Subcutaneous abdominal adipose tissue (tissue), 5 donors: ENCODE measurements around the gene MEPCE.
"Not testable (repeated sequence)": the region's sequence is repeated elsewhere in the genome, so short reads cannot be mapped to it uniquely, and the experiment has no call there.

ENCODE experiments used
- H3K27ac ChIP-seq: one replicate; pipeline ENCODE4 v1.7.0; 2013; ENCODE audit warnings: low read depth, mild to moderate bottlenecking, inconsistent platforms, low read length, moderate library complexity
- H3K27me3 ChIP-seq, 5 donors: one replicate each; pipeline ENCODE4 v1.7.0; 2013; ENCODE audit warnings: low read length in 5 of 5, inconsistent platforms in 1 of 5; ENCODE audit not compliant: control insufficient read depth in 5 of 5, insufficient read depth in 4 of 5
- H3K36me3 ChIP-seq, 5 donors: one replicate each; pipeline ENCODE4 v1.7.0; 2013; ENCODE audit warnings: low read length in 5 of 5; ENCODE audit not compliant: control insufficient read depth in 5 of 5, insufficient read depth in 5 of 5
- H3K4me1 ChIP-seq, 5 donors: one replicate each; pipeline ENCODE4 v1.7.0; 2013; ENCODE audit warnings: low read length in 5 of 5, mild to moderate bottlenecking in 3 of 5, moderate library complexity in 1 of 5; ENCODE audit not compliant: control insufficient read depth in 5 of 5, insufficient read depth in 5 of 5
- H3K4me3 ChIP-seq, 5 donors: one replicate each; pipeline ENCODE4 v1.7.0; 2013; ENCODE audit warnings: low read length in 5 of 5, low read depth in 1 of 5
- H3K9ac ChIP-seq, 5 donors: one replicate each; pipeline ENCODE4 v1.7.0; 2013; ENCODE audit warnings: low read length in 5 of 5, mild to moderate bottlenecking in 4 of 5, moderate library complexity in 3 of 5
- H3K9me3 ChIP-seq, 5 donors: one replicate each; pipeline ENCODE4 v1.7.0; 2013; ENCODE audit warnings: low read length in 5 of 5; ENCODE audit not compliant: control insufficient read depth in 5 of 5
- donor health status: healthy.
- donor health status: healthy.
- donor health status: healthy.
- donor health status: healthy.
- donor health status: healthy.

MEPCE gene, protein sequence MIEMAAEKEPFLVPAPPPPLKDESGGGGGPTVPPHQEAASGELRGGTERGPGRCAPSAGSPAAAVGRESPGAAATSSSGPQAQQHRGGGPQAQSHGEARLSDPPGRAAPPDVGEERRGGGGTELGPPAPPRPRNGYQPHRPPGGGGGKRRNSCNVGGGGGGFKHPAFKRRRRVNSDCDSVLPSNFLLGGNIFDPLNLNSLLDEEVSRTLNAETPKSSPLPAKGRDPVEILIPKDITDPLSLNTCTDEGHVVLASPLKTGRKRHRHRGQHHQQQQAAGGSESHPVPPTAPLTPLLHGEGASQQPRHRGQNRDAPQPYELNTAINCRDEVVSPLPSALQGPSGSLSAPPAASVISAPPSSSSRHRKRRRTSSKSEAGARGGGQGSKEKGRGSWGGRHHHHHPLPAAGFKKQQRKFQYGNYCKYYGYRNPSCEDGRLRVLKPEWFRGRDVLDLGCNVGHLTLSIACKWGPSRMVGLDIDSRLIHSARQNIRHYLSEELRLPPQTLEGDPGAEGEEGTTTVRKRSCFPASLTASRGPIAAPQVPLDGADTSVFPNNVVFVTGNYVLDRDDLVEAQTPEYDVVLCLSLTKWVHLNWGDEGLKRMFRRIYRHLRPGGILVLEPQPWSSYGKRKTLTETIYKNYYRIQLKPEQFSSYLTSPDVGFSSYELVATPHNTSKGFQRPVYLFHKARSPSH

DNA sequence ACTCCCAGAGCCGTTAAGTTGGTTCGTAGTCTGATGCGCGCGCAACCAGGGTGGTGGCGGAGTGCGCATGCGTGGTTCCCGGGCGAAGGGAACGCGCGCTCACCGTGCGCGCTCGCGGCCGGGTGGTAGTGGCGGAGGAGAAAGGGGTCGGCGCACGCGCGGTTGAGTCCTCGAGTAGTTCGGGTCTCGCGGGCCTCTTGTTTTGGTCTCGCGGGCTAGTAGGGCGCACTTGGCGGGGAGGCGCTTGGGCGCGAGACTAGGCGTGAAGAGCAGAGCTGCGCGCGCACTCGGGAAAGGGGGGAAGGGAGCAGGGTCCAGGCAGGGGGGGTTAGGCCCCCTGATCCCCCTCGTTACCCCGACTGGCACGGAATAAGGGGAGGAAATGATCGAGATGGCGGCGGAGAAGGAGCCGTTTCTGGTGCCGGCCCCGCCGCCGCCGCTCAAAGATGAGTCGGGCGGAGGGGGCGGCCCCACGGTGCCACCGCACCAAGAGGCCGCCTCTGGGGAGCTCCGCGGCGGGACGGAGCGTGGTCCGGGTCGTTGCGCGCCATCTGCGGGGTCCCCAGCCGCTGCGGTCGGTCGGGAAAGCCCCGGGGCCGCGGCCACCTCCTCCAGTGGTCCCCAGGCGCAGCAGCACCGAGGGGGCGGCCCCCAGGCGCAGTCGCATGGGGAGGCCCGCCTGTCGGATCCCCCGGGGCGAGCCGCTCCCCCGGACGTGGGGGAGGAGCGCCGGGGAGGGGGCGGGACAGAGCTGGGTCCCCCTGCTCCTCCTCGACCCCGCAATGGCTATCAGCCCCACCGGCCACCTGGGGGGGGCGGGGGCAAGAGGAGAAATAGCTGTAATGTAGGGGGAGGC, at the start of gene MEPCE:
TSS of gene MEPCE (plus strand) at position 195 of the 856 bp plus-strand sequence. CDS start at position 383, 188 bp downstream.
- peaks cover 0 to 29% (median 23%) of the 10 kb centered on the region in 5 donors for H3K36me3 ChIP-seq
- H3K27me3 ChIP-seq, result no peaks in the 10 kb centered on the region
- H3K9me3 ChIP-seq, result no peaks in the 10 kb centered on the region
- peak within 1 kb of the TSS; percentile 77 to 94 (median 87) for H3K9ac ChIP-seq
- H3K4me1 ChIP-seq, result peaks cover 5 to 48% (median 46%) of the 10 kb centered on the region in 5 donors
- peak within 1 kb of the TSS; percentile 95 for H3K27ac ChIP-seq
- H3K4me3 ChIP-seq, result peak within 1 kb of the TSS; percentile 83 to 90 (median 84)

DNA sequence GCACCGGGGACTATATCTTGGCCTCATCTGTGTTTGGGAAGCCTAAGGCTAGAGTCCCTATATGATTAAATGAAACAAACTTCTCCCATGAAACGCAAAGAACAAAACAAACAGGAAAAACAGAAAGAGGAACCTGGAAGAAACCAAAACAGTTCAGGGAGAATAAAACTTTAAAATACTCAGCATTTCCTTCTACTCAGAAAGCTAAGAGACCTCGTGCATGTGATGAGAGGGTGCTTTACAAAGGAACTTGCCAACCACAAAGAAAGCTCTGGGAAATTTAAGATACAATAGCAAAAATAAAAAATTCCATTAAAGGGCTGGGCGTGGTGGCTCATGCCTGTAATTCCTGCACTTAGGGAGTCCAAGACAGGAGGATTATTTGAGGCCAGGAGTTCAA, 49.4 kb upstream of the MEPCE start:
- H3K36me3 ChIP-seq, result no peaks in the 10 kb centered on the region
- no peaks in the 10 kb centered on the region for H3K9me3 ChIP-seq
- H3K9ac ChIP-seq, result no peak overlapping the region
- H3K4me3 ChIP-seq, result no peak overlapping the region
- no peaks in the 10 kb centered on the region for H3K27me3 ChIP-seq
- peaks cover 0 to 20% (median 0%) of the 10 kb centered on the region in 5 donors for H3K4me1 ChIP-seq
- no peak overlapping the region for H3K27ac ChIP-seq

DNA sequence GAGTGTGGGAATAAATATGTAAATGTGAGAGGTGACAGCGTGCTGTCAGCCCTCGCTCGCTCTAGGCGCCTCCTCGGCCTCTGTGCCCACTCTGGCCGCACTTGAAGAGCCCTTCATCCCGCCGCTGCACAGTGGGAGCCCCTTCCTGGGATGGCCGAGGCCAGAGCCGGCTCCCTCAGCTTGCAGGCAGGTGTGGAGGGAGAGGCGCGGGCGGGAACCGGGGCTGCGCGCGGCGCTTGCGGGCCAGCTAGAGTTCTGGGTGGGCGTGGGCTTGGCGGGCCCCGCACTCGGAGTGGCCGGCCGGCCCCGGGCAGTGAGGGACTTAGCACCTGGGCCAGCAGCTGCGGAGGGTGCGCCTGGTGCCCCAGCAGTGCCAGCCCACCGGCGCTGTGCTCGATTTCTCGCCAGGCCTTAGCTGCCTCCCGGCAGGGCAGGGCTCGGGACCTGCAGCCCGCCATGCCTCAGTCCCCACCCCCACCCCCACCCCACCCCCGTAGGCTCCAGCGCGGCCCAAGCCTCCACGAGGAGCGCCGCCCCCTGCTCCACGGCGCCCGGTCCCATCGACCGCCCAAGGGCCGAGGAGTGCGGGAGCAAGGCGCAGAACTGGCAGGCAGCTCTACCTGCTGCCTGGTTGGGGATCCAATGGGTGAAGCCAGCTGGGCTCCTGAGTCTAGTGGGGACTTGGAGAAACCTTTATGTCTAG, 47.9 kb upstream of the MEPCE start:
- peaks cover 0 to 19% (median 0%) of the 10 kb centered on the region in 5 donors for H3K4me1 ChIP-seq
- H3K4me3 ChIP-seq, H3K9ac ChIP-seq, H3K36me3 ChIP-seq, H3K9me3 ChIP-seq, H3K27ac ChIP-seq, H3K27me3 ChIP-seq: not testable (repeated sequence)

DNA sequence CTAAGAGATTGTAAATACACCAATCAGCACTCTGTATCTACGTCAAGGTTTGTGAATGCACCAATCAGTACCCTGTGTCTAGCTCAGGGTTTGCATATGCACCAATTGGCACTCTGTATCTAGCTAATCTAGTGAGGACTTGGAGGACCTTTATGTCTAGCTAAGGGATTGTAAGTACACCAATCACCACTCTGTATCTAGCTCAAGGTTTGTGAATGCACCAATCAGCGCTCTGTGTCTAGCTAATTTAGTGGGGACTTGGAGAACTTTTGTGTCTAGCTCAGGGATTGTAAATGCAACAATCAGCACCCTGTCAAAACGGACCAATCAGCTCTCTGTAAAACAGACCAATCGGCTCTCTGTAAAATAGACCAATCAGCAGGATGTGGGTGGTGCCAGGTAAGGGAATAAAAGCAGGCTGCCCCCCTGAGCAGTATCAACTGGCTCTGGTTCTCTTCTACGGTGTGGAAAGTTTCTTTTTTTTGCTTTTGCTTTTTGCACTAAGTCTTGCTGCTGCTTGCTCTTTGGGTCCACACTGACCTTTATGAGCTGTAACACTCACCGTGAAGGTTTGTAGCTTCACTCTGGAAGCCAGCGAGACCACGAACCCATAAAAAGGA, 47.3 kb upstream of the MEPCE start:
- not testable (repeated sequence) for H3K4me3 ChIP-seq, H3K9me3 ChIP-seq, H3K36me3 ChIP-seq, H3K9ac ChIP-seq, H3K27me3 ChIP-seq
- Histone ChIP-seq H3K27ac (peak overlapping the region; percentile 9), H3K4me1 (peaks cover 0 to 19% (median 0%) of the 10 kb centered on the region in 5 donors)

DNA sequence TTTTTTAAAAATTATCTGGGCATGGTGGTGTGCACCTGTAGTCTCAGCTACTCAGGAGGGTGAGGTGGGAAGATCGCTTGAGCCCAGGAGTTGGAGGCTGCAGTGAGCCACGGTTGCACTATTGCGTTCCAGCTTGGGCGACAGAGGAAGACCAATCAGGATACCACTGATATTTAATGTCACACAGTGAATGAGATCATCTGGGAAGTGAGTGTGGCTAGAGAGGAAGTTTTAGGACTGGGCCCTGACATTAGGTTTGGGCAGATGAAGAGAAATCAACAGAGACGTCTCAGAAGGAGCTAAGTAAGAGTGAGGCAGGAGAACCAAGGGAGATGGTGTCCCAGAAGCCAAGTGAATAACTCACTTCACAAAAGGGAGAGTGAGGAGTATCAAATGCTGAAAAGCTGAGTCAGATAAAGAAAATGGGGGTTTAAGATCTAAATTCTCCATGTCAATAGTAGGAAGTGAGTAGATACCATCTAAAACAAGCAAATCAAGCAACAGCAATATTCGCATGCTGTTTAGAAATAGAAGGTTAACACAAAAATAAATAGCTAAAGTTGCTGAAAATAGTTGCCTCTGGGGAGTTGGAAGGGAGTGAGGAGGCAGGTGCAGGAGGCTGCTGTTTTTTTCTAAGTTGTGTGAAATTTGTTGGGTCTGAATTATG, 44.9 kb upstream of the MEPCE start:
- Histone ChIP-seq H3K9ac (no peak overlapping the region), H3K36me3 (no peaks in the 10 kb centered on the region), H3K27me3 (peaks cover 0 to 4% (median 0%) of the 10 kb centered on the region in 5 donors), H3K4me3 (no peak overlapping the region), H3K4me1 (peaks cover 0 to 16% (median 0%) of the 10 kb centered on the region in 5 donors), H3K9me3 (no peaks in the 10 kb centered on the region), H3K27ac (no peak overlapping the region)

DNA sequence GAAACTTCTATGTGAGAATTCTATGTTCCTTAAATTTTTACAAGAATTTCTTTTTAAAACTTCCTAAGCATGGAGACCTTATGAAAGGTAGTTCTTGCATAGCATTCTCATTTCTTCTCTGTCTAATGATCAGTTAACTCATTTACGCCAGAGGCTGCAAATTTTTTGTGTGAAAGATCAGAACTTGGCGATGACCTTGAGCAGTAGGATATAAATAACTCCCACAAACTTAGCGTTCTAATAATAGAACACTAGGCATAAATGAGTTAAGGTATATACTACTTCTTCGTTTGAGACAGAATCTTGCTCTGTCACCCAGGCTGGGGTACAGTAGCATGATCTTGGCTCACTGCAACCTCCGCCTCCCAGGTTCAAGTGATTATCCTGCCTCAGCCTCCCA, 42.7 kb upstream of the MEPCE start:
- H3K4me1 ChIP-seq, result peaks cover 0 to 16% (median 0%) of the 10 kb centered on the region in 5 donors
- no peak overlapping the region for H3K9ac ChIP-seq

DNA sequence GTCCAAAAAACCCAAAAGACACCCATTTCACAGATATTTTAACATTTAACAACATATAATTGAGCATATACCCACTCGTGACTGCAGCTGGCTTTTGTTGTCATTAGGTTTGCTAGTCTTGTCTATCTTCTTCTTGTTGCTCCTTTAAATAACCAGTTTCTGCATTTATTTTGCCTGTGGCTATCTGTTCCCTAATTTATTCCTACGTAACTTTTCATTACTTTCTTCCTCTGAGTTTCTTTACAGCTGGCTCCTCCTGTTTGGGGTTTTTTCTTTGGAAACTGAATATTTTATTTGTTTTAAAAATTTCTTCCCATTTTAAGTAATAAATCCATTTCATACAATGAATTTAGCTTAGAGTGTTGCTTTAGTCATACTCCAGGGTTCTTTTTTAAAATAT, 41.9 kb upstream of the MEPCE start:
- no peak overlapping the region for H3K27ac ChIP-seq
- H3K4me3 ChIP-seq, result no peak overlapping the region
- H3K9ac ChIP-seq, result no peak overlapping the region
- no peaks in the 10 kb centered on the region for H3K36me3 ChIP-seq
- no peaks in the 10 kb centered on the region for H3K9me3 ChIP-seq
- peaks cover 0 to 16% (median 0%) of the 10 kb centered on the region in 5 donors for H3K4me1 ChIP-seq
- H3K27me3 ChIP-seq, result peaks cover 0 to 6% (median 0%) of the 10 kb centered on the region in 5 donors

More for the DNA sequence above, 42.7 kb upstream of the MEPCE start:
- Histone ChIP-seq H3K4me3 (no peak overlapping the region), H3K36me3 (no peaks in the 10 kb centered on the region), H3K9me3 (no peaks in the 10 kb centered on the region), H3K27me3 (peaks cover 0 to 6% (median 0%) of the 10 kb centered on the region in 5 donors), H3K27ac (no peak overlapping the region)

DNA sequence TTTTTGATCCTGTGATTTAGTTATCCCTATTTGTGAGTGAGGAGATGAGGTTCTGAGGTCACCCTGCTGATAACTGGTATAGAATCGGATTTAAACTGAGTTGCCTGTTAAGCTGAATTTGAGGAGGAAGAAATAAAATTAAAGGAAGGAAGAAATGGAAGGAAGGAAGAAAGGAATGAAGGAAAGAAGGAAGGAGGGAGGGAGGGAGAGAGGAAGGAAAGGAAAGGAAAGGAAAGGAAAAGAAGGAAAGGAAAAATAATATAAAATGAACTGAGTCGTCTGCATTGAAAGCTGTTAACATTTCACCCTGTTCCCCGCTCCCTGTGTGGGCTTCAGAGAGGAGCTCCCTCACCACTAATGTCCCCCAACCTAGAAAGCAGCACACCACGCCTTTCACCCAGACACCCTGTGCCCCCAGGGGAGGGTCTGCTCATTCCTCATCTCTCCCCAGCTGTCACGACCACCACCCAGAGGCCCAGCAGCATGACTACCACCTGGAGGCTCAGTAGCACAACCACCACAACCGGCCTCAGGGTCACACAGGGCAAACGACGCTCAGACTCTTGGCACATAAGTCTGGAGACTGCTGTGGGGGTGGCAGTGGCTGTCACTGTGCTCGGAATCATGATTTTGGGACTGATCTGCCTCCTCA, 40.1 kb upstream of the MEPCE start:
- Histone ChIP-seq H3K4me3 (no peak overlapping the region), H3K9ac (no peak overlapping the region), H3K9me3 (peaks cover 0 to 6% (median 4%) of the 10 kb centered on the region in 5 donors), H3K27ac (no peak overlapping the region), H3K36me3 (no peaks in the 10 kb centered on the region), H3K27me3 (peaks cover 0 to 6% (median 0%) of the 10 kb centered on the region in 5 donors), H3K4me1 (peaks cover 0 to 5% (median 0%) of the 10 kb centered on the region in 5 donors)
